Measurements from ENCODE around the gene IL18BP.

DNA sequence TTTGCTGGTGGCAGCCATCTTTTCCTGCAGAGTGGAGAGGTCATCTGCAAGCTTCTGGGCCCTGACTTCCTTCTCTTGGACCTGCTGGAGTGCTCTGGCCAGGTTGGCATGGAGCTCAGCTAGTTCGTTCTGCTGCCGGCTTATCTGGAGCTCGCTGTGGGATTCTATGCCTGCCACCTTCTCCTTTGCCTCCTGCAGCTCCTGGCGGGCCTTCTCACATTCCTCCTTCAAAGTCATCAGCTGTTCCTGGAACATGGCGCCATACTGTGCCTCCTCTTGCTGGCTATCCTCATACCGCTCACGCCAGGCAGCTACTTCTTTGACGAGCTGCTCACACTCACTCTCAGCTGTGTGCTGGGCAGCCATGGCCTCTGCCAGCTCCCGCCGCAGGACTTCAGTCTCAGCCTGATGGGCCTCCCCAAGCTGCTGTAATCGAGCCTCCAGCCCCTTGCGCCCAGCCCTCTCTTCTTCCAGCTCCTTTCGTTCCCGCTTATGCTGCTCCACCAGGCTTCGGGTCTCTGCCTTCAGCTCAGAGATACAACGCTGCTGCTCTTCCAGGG lies 16.1 kb downstream of the IL18BP start:
- TF ChIP-seq, protein P1, sequence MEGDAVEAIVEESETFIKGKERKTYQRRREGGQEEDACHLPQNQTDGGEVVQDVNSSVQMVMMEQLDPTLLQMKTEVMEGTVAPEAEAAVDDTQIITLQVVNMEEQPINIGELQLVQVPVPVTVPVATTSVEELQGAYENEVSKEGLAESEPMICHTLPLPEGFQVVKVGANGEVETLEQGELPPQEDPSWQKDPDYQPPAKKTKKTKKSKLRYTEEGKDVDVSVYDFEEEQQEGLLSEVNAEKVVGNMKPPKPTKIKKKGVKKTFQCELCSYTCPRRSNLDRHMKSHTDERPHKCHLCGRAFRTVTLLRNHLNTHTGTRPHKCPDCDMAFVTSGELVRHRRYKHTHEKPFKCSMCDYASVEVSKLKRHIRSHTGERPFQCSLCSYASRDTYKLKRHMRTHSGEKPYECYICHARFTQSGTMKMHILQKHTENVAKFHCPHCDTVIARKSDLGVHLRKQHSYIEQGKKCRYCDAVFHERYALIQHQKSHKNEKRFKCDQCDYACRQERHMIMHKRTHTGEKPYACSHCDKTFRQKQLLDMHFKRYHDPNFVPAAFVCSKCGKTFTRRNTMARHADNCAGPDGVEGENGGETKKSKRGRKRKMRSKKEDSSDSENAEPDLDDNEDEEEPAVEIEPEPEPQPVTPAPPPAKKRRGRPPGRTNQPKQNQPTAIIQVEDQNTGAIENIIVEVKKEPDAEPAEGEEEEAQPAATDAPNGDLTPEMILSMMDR (IDR thresholded peaks at IDR 0.05; ENCODE audit: insufficient read depth, low read depth, low read length): no peak
- TF ChIP-seq EZH2 (IDR thresholded peaks at IDR 0.05; ENCODE audit: insufficient read depth, low read length): no peak
